ENCODE data around the gene RBMS3. TPM values are rescaled to one million over a fixed set of nuclear protein-coding genes. Genes with fewer than 3 reads are reported as not detected.

The RBMS3 gene
- total and polyA plus RNA-seq, 2 experiments from 2014 or later = 3.2 to 7.4 TPM

DNA sequence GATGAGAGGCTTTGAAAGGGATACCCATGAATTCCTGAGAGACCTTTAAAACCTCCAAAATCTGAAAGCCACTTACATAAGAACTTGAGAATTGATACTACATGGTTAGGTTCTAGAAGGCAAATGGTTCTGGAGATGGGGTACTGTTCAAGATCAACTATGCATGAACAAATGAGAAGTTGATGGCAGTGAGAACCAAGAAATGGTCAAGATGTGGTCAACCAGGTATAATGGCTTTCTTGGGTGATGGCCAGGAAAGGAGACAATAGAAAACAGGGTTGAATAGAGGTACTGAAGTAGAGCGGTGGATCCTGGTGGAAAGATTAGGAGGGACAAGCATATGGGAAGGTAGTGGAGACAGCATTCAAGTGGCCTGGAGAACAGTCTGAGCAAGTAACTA lies 200.4 kb downstream of the RBMS3 start:
- no peak overlapping the region for H3K27ac Mint-ChIP-seq
- Histone ChIP-seq H3K36me3 (ENCODE audit: insufficient read depth) (no peaks in the 10 kb centered on the region), H3K4me3 (no peak overlapping the region), H3K4me2 (no peak overlapping the region), H3K79me2 (replicated peaks; ENCODE audit: insufficient read depth) (no peaks in the 10 kb centered on the region), H3K27ac (ENCODE audit: low read depth) (no peak overlapping the region), H3K9me2 (ENCODE audit: insufficient read depth) (no peaks in the 10 kb centered on the region; the same call in 1 of the 2 replicates), H4K20me1 (replicated peaks; ENCODE audit: insufficient read depth) (no peaks in the 10 kb centered on the region), H3K4me1 (ENCODE audit: insufficient read depth) (peaks cover 17% of the 10 kb centered on the region; the same call in 1 of the 2 replicates), H2AFZ (no peak overlapping the region), H3F3A (replicated peaks; ENCODE audit: low read depth) (no peaks in the 10 kb centered on the region), H3K27me3 (ENCODE audit: insufficient read depth) (no peaks in the 10 kb centered on the region)
- H3K36me3 Mint-ChIP-seq (ENCODE audit: low read depth) = no peaks in the 10 kb centered on the region; the same call in 2 of the 3 replicates
- no peaks in the 10 kb centered on the region for H3K9me3 Mint-ChIP-seq
- H3K4me3 Mint-ChIP-seq = no peak overlapping the region
- peaks cover 16% of the 10 kb centered on the region; the same call in 2 of the 3 replicates for H3K4me1 Mint-ChIP-seq
- ATAC-seq (no peak), DNase-seq (ENCODE audit: low spot score) (no peak)
- TF ChIP-seq REST (IDR thresholded peaks at IDR 0.05; ENCODE audit: unreplicated experiment) (no peak), EZH2 (IDR thresholded peaks at IDR 0.05; ENCODE audit: low read depth, unreplicated experiment) (no peak), POLR2AphosphoS5 (IDR thresholded peaks at IDR 0.05; ENCODE audit: low read depth) (no peak), CTCF (conservative IDR thresholded peaks at IDR 0.05; ENCODE audit: low read depth in 2 of 2) (no peak), CREB1 (CRISPR knock-in tag; IDR thresholded peaks at IDR 0.05; ENCODE audit: low read depth) (no peak), STAT1 (IDR thresholded peaks at IDR 0.05; ENCODE audit: unreplicated experiment) (no peak), NANOG (IDR thresholded peaks at IDR 0.05; ENCODE audit: borderline replicate concordance) (no peak), JUNB (IDR thresholded peaks at IDR 0.05; ENCODE audit: unreplicated experiment) (no peak), ZNF331 (CRISPR knock-in tag; IDR thresholded peaks at IDR 0.05; ENCODE audit: low read depth) (no peak)
- TF ChIP-seq, protein P1, sequence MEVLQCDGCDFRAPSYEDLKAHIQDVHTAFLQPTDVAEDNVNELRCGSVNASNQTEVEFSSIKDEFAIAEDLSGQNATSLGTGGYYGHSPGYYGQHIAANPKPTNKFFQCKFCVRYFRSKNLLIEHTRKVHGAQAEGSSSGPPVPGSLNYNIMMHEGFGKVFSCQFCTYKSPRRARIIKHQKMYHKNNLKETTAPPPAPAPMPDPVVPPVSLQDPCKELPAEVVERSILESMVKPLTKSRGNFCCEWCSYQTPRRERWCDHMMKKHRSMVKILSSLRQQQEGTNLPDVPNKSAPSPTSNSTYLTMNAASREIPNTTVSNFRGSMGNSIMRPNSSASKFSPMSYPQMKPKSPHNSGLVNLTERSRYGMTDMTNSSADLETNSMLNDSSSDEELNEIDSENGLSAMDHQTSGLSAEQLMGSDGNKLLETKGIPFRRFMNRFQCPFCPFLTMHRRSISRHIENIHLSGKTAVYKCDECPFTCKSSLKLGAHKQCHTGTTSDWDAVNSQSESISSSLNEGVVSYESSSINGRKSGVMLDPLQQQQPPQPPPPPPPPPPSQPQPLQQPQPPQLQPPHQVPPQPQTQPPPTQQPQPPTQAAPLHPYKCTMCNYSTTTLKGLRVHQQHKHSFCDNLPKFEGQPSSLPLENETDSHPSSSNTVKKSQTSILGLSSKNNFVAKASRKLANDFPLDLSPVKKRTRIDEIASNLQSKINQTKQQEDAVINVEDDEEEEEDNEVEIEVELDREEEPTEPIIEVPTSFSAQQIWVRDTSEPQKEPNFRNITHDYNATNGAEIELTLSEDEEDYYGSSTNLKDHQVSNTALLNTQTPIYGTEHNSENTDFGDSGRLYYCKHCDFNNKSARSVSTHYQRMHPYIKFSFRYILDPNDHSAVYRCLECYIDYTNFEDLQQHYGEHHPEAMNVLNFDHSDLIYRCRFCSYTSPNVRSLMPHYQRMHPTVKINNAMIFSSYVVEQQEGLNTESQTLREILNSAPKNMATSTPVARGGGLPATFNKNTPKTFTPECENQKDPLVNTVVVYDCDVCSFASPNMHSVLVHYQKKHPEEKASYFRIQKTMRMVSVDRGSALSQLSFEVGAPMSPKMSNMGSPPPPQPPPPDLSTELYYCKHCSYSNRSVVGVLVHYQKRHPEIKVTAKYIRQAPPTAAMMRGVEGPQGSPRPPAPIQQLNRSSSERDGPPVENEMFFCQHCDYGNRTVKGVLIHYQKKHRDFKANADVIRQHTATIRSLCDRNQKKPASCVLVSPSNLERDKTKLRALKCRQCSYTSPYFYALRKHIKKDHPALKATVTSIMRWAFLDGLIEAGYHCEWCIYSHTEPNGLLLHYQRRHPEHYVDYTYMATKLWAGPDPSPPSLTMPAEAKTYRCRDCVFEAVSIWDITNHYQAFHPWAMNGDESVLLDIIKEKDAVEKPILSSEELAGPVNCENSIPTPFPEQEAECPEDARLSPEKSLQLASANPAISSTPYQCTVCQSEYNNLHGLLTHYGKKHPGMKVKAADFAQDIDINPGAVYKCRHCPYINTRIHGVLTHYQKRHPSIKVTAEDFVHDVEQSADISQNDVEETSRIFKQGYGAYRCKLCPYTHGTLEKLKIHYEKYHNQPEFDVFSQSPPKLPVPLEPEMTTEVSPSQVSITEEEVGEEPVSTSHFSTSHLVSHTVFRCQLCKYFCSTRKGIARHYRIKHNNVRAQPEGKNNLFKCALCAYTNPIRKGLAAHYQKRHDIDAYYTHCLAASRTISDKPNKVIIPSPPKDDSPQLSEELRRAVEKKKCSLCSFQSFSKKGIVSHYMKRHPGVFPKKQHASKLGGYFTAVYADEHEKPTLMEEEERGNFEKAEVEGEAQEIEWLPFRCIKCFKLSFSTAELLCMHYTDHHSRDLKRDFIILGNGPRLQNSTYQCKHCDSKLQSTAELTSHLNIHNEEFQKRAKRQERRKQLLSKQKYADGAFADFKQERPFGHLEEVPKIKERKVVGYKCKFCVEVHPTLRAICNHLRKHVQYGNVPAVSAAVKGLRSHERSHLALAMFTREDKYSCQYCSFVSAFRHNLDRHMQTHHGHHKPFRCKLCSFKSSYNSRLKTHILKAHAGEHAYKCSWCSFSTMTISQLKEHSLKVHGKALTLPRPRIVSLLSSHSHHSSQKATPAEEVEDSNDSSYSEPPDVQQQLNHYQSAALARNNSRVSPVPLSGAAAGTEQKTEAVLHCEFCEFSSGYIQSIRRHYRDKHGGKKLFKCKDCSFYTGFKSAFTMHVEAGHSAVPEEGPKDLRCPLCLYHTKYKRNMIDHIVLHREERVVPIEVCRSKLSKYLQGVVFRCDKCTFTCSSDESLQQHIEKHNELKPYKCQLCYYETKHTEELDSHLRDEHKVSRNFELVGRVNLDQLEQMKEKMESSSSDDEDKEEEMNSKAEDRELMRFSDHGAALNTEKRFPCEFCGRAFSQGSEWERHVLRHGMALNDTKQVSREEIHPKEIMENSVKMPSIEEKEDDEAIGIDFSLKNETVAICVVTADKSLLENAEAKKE (CRISPR knock-in tag; IDR thresholded peaks at IDR 0.05) = no peak
- no peaks in the 10 kb centered on the region for H3K27me3 Mint-ChIP-seq (ENCODE audit: insufficient read depth, low read depth, poor library complexity)
